Esophagus mucosa (tissue), 1 donor: Measurements from ENCODE around the gene TRIM2. TPM values are rescaled to one million over a fixed set of nuclear protein-coding genes. Genes with fewer than 3 reads are reported as not detected.

ENCODE experiments used
- ATAC-seq: fragments of 200-7000 bp; cut with Tn5 transposase; one replicate; pipeline ENCODE4 v1.9.1; 2020
- total RNA-seq: library from RNA; stranded (reverse); gene quantifications from one replicate; pipeline ENCODE4 v1.2.4, GENCODE V29; 2023
- donor health status: DM: yes; HTN: yes; CAD: no.

The TRIM2 gene
- total RNA-seq, 1 donor from 2014 or later = 9.0 TPM

DNA sequence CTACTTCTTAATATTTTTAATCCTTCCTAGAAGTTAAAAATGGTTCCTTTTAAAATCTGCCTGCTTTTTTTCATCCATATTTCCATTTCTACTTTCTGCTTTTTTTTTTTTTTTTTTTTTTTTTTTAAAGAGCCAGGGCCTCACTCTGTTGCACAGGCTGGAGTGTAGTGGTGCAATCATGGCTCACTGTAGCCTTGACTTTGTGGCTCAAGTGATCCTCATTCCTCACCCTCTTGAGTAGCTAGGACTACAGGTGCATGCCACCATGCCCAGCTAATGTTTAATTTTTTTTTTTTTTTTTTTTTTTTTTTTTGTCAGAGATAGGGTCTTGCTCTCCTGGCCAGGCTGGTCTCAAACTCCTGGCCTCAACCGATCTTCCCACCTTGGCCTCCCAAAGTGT lies 179.9 kb downstream of the TRIM2 start:
- ATAC-seq = no peak

- no peak for ATAC-seq
Measured at GRCh38 chr4:153385784-153386183, 181.5 kb downstream of the TRIM2 start.

DNA sequence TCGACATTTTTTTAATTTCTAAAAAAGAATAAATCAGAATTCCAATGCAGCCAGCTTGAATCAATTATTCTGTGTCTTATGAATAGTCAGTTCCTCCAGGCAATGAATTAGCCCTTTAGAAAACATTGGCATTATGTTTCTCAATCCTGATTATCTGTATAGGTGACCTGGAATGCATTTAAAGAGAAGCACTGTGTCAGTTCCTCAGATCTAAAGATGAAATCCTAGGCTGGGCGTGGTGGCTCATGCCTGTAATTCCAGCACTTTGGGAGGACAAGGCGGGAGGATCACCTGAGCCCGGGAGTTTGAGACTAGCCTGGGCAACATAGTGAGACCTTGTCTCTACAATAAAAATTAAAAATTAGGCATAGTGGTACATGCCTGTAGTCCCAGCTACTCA lies 183.7 kb downstream of the TRIM2 start:
- ATAC-seq = no peak

Other genes with a start within 250 kb of the TRIM2 start
- 4.4 TPM for gene MND1, start 140.2 kb downstream of the TRIM2 start, total RNA-seq